ENCODE measurements around the gene MS4A4E.
"Not testable (repeated sequence)": the region's sequence is repeated elsewhere in the genome, so short reads cannot be mapped to it uniquely, and the experiment has no call there.

The MS4A4E gene

DNA sequence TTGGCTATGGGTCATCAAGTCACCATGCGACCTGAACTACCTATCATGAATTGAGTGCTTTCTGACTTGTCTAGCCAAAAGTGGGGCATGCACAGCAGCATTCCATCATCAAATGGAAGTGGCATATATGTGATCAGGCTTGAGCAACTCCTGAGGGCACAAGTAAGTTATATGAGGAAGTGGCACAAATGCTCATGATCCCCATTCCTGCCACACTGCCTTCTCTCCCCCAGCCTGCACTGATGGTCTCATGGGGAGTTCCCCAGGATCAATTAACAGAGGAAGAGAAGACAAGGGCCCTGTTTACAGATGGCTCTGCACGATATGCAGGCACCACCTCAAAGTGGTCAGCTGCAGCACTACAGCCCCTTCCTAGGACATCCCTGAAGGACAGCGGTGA lies 21.8 kb downstream of the MS4A4E start:
- DNase-seq (ENCODE audit: low read depth in 2 of 2), result no peak

DNA sequence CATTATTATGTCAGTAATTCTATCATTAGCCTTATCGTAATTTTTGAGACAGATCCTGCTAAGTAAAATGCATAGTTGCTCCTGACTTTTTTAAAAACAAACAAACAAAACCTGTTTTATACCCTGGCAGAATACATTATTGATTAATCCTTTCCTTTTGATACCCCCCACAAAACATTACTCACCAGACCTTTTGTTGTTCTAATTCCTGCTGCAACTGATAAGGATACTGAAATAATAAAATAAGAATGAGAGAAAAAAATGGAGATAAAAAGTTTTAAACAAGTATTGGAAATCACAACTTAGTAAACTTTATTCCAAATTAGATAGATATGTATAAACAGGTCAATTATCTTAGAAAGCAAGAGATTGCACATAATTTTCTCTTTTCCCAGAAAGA lies 28.6 kb downstream of the MS4A4E start:
- no peak for DNase-seq (ENCODE audit: low read depth in 2 of 2)

DNA sequence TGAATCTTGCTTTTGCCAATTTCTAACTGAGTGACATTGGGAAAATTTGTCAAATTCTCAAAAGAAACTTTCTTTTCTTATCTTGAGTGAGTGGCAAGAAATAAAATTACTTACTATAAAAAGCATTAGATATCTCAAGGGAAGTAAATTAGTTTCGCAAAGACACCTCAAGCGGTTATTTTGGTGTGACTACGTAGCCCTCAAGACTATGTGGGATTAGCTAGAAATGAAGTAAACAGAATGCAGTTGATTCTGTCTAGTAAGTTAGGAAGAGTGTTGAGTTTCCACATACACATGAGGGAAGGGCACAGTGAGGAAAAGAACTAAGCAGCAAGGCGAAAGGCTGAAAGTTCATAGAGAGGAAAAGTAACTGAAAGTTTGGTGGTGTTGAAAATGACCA lies 31.7 kb downstream of the MS4A4E start:
- DNase-seq (ENCODE audit: low read depth in 2 of 2), result no peak

DNA sequence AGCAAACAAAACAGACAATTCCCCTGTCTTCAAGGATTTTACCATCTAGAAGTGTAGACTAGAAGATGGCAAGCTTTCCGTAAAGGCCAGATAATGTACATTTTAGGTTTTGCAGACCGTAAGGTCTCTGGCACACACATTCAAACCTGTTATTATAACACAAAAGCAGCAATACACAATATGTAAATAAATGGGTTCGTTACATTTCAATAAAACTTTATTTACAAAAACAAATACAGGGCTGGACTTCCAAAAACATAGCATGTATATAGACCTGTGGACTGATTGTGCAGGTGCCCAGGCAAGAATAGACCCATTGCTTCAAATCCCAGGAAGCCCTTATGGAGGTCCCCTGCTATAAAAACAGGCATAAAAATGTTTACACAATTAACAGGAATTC lies 33.0 kb downstream of the MS4A4E start:
- DNase-seq (ENCODE audit: low read depth in 2 of 2), result no peak

DNA sequence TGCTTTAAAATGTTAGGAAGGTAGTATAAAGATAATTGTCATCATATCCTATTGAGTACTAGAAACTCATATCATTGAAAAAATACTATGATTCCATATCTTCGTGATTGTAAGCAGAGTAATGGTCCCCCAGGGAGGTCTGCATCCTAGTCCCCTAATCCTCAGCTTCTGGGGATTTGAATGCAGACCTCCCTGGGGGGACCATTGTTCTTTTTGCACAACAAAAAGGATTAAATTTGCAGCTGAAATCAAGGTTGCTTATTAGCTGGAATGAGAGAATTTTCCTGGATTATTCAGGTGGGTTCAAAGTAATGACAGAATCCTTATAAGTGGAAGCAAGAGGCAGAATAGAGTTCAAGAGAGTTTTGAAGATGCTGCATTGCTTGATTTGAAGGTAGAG lies 34.0 kb downstream of the MS4A4E start:
- DNase-seq (ENCODE audit: low read depth in 2 of 2), result no peak

DNA sequence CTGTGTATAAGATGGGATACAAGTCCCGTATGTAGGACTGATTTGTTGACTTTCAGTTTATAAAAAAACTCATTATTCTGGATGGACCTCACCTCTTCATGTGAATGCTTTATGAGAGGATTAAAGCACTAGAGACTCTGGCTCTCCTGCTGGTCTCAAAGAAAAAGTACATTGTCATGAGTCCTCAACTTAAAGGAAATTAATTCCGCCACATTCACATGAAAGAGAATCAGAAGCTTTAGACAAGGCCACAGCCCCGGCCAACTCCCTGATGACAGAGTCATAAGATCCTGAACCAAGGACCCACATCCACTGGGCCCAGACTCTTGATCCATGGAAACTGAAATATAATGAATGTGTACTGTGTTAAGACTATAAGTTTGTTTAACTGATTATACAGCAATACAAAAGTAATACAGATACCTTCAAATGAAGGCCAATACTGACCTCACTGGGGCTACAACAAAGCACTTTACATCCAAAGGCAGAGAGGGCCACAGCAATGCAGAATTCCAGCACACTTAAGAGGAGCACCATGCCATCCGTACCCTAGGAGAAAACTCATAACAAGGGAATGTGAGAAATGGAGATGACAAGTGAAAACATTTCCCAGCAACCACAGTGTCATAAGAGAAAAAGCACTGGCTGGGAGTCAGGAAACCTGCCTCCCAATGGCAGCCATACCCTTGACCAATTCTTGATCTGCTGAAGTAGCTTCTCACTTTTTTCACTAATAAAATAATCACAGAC lies 34.6 kb downstream of the MS4A4E start:
- DNase-seq (ENCODE audit: low read depth in 2 of 2), result no peak

DNA sequence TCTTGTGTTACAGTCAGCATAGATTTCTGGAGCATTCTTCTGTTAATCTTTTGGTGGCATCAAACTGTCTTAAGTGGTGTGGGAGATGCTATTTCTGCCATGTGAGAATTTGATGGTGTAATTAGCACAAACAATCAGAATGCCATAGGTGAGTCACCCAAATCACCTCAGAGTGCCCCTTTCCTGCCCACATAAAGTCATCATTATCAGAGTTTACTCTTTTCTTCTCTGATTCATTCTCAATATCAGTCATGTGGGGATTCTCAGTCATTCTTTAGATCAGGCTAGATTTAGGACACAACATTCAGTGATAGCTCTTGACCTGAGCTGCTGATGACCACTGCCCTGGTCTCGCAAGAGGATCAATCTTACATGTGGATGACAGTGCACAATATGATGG lies 36.3 kb downstream of the MS4A4E start:
- DNase-seq (ENCODE audit: low read depth in 2 of 2), result no peak

DNA sequence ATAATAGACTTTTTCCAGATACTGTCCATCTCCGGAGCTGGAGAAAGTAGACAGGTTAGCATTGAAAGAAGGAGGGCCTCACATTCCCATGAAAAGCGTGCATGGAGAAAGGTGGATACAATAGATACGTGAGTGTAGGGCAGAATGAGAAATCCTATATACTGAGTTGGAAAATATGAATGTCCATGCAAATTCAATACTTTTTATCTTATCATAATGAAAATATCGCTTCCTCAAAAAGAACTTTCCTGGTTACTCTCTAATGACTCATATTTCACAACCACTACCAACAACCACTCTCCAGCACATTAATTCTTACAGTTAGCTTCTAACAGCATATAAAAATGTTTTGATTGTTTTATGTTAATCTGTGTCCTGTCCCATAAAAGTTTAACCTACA lies 38.0 kb downstream of the MS4A4E start:
- DNase-seq (ENCODE audit: low read depth in 2 of 2), result no peak

DNA sequence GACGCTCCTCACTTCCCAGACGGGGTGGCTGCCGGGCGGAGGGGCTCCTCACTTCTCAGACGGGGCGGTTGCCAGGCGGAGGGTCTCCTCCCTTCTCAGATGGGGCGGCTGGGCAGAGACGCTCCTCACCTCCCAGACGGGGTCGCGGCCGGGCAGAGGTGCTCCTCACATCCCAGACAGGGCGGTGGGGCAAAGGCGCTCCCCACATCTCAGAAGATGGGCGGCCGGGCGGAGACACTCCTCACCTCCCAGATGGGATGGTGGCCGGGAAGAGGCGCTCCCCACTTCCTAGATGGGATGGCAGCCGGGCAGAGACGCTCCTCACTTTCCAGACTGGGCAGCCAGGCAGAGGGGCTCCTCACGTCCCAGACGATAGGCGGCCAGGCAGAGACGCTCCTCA lies 41.6 kb downstream of the MS4A4E start:
- DNase-seq (ENCODE audit: low read depth in 2 of 2), result not testable (repeated sequence)

DNA sequence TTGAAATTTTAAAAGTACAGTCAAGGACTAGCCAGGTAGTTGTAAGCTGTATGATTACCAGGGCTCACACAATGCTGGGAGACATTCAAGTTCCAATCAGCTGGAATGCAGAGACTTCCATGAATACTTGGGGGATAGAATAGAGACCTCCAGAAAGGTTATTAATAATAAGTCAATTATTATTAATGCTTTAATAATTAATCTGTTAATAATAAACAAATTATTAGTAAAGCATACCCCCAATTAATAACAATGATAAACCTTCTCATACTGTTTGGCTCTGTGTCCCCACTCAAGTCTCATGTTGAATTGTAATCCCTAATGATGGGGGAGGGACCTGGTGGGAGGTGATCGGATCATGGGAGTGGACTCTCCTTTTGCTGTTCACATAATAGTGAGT lies 45.5 kb downstream of the MS4A4E start:
- no peak for DNase-seq (ENCODE audit: low read depth in 2 of 2)

DNA sequence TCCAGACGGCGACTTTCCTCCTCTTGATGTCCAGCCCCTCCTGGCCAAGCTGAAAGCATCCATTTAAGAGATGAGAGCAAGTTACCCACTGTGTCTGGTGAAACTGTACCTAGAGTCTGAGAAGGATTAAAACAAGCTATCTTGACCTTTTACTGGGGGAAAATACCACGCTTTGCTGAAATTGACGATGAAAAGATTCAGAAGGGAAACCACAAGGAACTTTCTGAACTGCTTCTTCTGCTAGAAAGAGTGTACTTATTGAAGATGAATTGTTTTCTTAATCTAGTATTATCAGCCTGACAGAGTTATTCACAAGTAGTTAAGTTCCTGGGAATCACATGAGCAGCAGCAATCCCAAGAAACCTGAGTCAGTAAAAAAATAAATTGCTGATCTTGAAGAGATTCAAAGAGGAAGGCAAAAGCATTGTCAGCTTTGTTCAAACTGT lies 47.0 kb downstream of the MS4A4E start:
- DNase-seq (ENCODE audit: low read depth in 2 of 2), result no peak

DNA sequence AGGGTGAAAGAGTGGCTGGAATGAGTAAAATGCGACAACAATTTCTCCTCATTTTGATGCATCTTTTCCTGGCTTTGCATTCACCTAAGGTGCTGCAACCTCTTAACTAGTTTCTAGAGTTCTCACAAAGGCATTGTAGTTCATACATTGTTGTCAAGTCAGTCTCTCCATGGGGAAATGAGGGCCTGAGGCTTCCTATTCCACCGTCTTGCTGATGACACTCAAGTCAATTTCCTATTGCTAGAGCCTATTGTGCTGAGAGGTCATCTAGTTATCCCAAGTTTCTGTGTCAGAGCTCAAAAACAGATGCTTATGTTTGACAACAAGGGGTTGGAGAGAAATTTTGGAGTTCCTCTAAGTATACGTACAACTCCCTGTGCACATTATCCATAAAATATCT lies 48.4 kb downstream of the MS4A4E start:
- no peak for DNase-seq (ENCODE audit: low read depth in 2 of 2)

DNA sequence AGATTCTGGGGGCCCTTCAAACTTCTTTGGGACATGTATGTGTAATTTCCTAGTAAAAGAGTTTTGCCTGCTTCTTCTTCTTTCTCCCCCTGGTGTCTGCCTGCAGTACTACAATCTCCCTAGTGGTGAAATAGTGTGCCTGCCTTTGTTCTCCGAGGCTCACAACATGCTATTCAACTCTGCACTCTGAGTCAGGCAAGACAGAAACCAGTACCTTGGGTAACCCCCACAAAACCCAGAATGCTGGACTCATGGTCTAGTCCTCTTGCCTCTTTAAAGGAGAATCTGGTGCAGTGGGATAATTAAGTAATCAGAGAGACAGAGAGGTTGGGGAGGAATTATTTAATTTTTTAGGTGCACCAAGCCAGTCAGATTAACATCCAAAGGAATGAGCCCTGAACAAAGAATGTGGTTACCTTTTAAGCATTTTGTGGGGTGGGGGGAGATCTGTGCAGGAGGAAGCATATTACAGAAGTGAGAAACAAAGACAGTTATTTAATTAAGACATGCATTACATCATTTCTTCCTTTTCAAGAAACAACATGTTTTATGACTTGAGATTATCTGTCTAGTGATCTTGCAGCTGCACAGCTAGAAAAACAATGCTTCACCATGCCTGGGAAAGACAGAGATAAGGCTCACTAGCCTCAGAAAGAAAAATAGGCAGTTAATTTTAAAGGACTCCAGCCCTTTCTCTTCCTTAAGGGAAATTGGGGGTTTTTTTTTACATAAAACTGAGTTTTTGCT lies 49.1 kb downstream of the MS4A4E start:
- peak; percentile 40 to 48 for DNase-seq (ENCODE audit: low read depth in 2 of 2)

DNA sequence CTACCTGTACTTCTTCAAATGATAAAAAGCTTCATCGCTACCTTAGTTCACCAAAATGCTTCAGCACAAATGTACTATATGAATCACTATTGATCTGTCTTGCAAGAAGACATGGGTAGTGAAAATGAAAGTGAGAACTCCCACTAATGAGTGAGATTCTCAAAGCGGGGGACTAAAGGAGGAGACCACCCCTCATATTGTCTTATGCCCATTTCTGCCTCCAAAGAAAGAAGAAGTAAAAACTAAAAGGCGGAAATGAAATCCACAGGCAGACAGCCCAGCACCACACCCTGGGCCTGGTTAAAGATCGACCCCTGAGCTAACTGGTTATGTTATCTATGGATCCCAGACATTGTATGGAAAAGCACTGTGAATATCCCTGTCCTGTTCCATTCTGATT lies 50.4 kb downstream of the MS4A4E start:
- not testable (repeated sequence) for DNase-seq (ENCODE audit: low read depth in 2 of 2)

DNA sequence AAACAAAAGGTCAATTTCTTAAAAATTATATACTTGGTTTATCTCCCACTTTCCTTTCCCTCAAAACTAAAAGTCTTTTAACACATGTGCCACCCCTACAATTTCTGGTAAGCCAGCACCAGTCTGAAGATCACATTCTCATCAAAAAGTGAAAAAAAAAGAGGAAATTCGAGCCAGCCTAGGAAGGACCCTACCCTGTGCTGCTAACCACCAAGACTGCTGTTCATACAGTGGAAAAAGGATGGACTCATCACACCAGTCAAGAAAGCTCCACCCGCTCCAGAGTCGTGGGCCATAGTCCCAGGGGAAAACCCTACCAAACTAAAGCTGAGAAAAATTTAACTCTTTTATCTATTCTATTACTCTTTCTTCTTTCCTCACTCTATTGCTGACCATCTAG lies 54.5 kb downstream of the MS4A4E start:
- not testable (repeated sequence) for DNase-seq (ENCODE audit: low read depth in 2 of 2)

DNA sequence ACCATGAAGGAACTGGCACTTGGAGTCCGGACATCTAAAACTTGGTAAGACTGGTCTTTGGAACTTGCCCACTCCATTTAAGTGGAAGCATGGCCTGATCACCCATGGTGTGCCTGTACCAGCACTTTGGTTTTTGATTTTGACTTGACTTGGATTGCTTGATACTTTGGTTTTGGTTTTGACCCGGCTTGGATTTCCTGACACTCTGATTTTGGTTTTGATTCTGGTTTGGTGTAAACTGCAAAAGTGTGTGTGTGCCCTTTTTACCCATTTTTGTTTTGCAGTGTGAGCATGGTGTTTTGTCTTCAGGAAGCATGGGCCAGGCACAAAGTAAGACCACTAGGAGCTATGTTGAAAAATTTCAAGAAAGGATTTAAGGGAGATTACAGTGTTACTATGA lies 56.8 kb downstream of the MS4A4E start:
- not testable (repeated sequence) for DNase-seq (ENCODE audit: low read depth in 2 of 2)

DNA sequence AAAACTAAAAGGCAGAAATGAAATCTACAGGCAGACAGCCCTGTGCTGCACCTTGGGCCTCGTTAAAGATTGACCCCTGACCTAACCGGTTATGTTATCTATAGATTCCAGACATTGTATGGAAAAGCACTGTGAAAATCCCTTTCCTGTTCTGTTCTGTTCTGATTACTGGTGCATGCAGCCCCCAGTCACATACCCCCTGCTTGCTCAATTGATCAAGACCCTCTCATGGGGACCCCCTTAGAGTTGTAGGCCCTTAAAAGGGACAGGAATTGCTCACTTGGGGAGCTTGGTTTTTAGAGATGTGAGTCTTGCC lies 57.5 kb downstream of the MS4A4E start:
- DNase-seq (ENCODE audit: low read depth in 2 of 2), result not testable (repeated sequence)

DNA sequence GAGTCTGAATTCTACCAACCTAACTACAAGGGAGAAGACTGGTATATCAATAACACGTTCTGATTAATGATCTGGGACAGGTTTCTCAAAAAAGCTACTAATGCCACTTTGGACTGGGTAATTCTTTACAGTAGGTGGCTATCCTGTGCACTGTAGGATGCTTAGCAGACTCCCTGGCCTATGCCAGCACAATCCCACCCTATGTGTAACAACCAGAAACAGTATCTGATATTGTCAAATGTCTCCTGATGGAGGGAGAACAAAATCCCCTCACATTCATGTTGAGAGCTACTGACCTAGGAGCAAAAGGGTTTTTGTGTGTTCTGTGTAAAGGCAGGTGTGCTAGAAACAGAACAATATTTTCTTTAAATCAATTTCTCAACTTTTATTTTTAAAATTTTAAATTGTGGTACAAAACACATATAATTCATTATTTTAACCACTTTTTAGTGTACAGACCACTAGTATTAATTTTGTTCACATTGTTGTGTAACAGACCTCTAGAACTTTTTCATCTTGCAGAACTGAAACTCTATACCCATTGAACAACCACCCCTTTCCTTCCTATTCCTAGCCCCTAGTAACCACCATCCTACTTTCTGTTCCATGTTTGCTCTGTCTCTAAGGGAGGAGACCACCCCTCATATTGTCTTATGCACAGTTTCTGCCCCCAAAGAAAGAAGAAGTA lies 58.0 kb downstream of the MS4A4E start:
- DNase-seq (ENCODE audit: low read depth in 2 of 2), result no peak

DNA sequence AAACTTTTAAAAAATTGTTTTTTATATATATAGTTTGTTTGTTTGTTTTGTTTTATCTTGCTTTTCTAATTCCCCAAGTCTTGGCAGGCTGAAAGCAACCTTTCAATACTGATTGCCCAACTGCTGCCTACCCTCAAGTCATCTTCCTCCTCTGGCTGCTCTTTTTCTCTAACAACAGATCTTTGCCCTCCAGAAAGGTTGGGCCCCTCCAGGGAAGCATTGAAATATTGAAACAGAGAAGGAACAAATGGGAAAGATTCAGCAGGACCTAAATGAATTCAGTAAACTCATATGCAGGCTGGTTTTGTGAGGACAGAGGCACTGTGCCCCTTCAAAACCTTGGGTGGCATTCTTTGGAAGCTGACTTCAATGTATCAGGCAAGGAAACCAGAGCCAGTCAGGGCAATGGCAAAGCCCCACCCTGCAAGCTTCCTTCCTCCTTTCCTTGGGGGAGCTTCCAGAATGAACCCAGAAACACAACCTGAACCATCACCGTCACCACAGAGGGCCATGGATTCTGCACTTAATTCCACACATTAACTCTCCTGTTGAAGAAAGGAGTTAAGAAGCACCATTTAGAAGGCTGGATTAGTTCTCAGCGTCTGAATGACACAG lies 59.2 kb downstream of the MS4A4E start:
- no peak for DNase-seq (ENCODE audit: low read depth in 2 of 2)

DNA sequence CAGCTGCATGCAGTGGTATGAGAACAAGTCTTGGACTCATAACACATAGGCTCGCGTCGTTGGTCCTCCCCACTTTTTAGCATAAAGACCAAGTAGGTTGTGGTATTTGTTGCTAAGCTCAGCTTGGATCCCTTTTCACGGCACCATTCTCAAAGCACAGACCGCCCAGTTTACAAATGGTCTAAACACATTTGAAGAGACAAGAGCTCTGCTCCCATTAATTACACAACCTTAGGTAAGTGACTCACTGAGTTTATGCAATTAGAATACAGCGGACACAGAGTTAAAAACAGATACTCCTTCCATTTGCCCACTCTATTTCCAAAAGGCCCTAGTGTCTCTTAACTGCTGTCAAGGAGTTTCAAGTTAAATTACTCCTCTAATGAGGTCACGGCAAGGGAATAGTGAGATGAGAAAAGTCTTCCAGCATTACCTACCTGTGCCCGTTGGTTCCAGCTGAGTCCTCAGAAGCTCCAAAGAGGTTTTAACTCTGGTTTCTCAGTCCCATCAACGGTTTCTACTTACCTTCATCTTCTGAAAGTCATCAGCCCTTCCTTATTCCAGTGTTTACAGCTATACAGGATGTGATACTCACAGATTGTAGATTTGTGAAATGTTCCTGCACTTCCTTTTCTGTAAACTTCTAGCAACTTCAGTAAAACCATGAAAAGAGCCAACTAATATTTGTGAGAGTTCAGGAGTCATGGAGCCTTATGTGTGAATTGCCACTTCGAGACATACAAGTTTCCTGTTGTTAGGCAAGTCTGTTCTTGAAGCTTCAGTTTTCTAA lies 60.2 kb downstream of the MS4A4E start, which contains the start of gene MS4A6A:
Gene MS4A6A (minus strand): TSS at position 543 of the 790 bp plus-strand sequence. CDS start 1,356 bp downstream, outside the sequence.
- DNase-seq (ENCODE audit: low read depth in 2 of 2), result no peak

DNA sequence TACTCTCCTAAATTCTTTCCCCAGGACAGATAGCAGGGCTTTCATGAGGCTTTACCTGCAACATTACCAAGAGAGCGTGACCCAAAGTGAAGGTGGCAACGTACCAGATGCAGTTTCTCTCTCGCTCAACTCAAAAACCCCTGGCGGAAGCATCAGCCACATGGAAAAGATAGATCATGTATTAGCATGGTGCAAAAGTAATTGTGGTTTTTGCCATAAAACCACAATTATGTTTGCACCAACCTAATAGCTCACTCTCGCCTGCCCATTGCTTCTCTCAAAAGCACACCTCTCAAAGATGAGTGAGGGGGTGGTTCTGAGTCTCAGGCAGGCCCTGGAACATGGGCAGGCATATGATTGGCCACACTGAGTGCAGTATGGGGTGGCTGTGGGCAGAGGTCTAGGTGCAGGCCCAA lies 67.1 kb downstream of the MS4A4E start:
- DNase-seq (ENCODE audit: low read depth in 2 of 2), result peak in 1 of 2 donors; percentile 34

All from stimulated activated CD8-positive, alpha-beta memory T cell treated with anti-CD3 and anti-CD28 coated beads, Interleukin-15, amount 100 ng/mL, for 48 hours (primary cell).